OCI-LY1 (cell line): ENCODE results near the gene ENOX2.

Experiments
- H2AFZ ChIP-seq: fragments of 200-600 bp; sonication (generic), shearing (Covaris generic); 2 replicates; pipeline ENCODE4 v1.6.0; 2014; ENCODE audit warnings: antibody characterized with exemption, mild to moderate bottlenecking, low read length
- H3F3A ChIP-seq: fragments of 200-600 bp; sonication (generic), shearing (Covaris generic); 2 replicates; pipeline ENCODE4 v1.6.0; 2014; ENCODE audit warnings: mild to moderate bottlenecking, antibody characterized with exemption, low read length, moderate library complexity; ENCODE audit not compliant: insufficient read depth
- H3K27ac ChIP-seq: fragments of 200-600 bp; sonication (generic); 2 replicates; pipeline ENCODE4 v1.5.1; 2014; ENCODE audit warnings: low read length, mixed run types, mild to moderate bottlenecking, low read depth; ENCODE audit not compliant: poor library complexity, severe bottlenecking
- H3K27me3 ChIP-seq: fragments of 200-600 bp; sonication (generic); 2 replicates; pipeline ENCODE4 v1.6.0; 2014; ENCODE audit warnings: antibody characterized with exemption, mild to moderate bottlenecking, low read length, moderate library complexity; ENCODE audit not compliant: insufficient read depth
- H3K36me3 ChIP-seq: fragments of 200-600 bp; sonication (generic); 2 replicates; pipeline ENCODE4 v1.6.1; 2014; ENCODE audit warnings: mild to moderate bottlenecking, antibody characterized with exemption, low read length, moderate library complexity, mixed read lengths; ENCODE audit not compliant: insufficient read depth
- H3K4me1 ChIP-seq: fragments of 200-600 bp; sonication (generic); 2 replicates; pipeline ENCODE4 v1.5.1; 2014; ENCODE audit warnings: mild to moderate bottlenecking, low read length, moderate library complexity; ENCODE audit not compliant: insufficient read depth, severe bottlenecking
- H3K4me2 ChIP-seq: fragments of 200-600 bp; sonication (generic), shearing (Covaris generic); 2 replicates; pipeline ENCODE4 v1.6.1; 2014; ENCODE audit warnings: low read length
- H3K4me3 ChIP-seq: fragments of 200-600 bp; sonication (generic); 2 replicates; pipeline ENCODE4 v1.5.1; 2014; ENCODE audit warnings: low read length, low read depth, mild to moderate bottlenecking, mixed read lengths; ENCODE audit not compliant: poor library complexity, severe bottlenecking
- H3K79me2 ChIP-seq: fragments of 200-600 bp; shearing (Covaris generic); 2 replicates; pipeline ENCODE4 v1.6.1; 2016; ENCODE audit warnings: mixed run types, low read length, mixed read lengths; ENCODE audit not compliant: insufficient read depth
- H3K9ac ChIP-seq: fragments of 200-600 bp; sonication (generic), shearing (Covaris generic); 2 replicates; pipeline ENCODE4 v1.6.1; 2014; ENCODE audit warnings: mild to moderate bottlenecking, low read length, mixed read lengths
- H3K9me2 ChIP-seq: fragments of 200-600 bp; sonication (generic), shearing (Covaris generic); 2 replicates; pipeline ENCODE4 v1.6.1; 2014; ENCODE audit warnings: low read depth, mild to moderate bottlenecking, low read length, mixed read lengths
- H3K9me3 ChIP-seq: fragments of 200-600 bp; shearing (Covaris generic); 2 replicates; pipeline ENCODE4 v1.6.1; 2014; ENCODE audit warnings: low read length, mixed read lengths
- H4K20me1 ChIP-seq: fragments of 200-600 bp; sonication (generic), shearing (Covaris generic); 2 replicates; pipeline ENCODE4 v1.6.0; 2016; ENCODE audit warnings: mild to moderate bottlenecking, low read length; ENCODE audit not compliant: insufficient read depth
- EZH2 ChIP-seq: fragments of 200-600 bp; sonication (generic), shearing (Covaris generic); IDR thresholded peaks from 2 replicates; pipeline ENCODE4 v1.8.0; 2017; ENCODE audit warnings: borderline replicate concordance, mixed run types, mild to moderate bottlenecking, antibody characterized with exemption, low read length, moderate library complexity, mixed read lengths
- TF ChIP-seq, protein P1 (sequence below): fragments of 200-600 bp; sonication (generic), shearing (Covaris generic); IDR thresholded peaks from 2 replicates; pipeline ENCODE4 v1.5.1; 2017; ENCODE audit warnings: mild to moderate bottlenecking, antibody characterized with exemption, low read length, moderate library complexity, mixed read lengths

The ENOX2 gene

DNA sequence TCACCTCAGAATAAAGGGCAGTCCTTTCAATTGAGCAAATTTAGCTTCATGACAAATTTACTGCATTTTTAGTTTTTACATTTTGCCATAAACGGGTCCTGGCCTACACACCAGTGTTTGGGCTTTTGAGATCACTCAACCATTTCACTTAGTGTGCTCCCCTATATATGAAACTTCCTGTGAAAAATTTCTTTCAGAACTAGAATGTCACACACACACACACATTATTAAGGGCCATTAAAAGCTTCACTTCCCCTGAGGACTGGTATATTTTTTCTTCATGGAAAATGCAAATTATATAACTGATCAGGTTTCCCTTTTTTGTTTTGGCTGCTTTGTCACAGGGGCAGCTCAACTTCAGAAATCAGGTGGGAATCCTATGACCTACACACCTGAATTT, 206.5 kb downstream of the ENOX2 start:
- Histone ChIP-seq H3K27ac (no peak overlapping the region), H3K27me3 (no peaks in the 10 kb centered on the region), H3K9ac (no peak overlapping the region), H3K9me3 (no peaks in the 10 kb centered on the region), H3F3A (no peaks in the 10 kb centered on the region), H4K20me1 (no peaks in the 10 kb centered on the region), H3K9me2 (no peaks in the 10 kb centered on the region), H3K4me2 (no peak overlapping the region), H3K36me3 (no peaks in the 10 kb centered on the region), H3K4me3 (no peak overlapping the region), H3K79me2 (no peaks in the 10 kb centered on the region), H3K4me1 (peaks cover 8% of the 10 kb centered on the region), H2AFZ (no peak overlapping the region)
- TF ChIP-seq, protein P1, sequence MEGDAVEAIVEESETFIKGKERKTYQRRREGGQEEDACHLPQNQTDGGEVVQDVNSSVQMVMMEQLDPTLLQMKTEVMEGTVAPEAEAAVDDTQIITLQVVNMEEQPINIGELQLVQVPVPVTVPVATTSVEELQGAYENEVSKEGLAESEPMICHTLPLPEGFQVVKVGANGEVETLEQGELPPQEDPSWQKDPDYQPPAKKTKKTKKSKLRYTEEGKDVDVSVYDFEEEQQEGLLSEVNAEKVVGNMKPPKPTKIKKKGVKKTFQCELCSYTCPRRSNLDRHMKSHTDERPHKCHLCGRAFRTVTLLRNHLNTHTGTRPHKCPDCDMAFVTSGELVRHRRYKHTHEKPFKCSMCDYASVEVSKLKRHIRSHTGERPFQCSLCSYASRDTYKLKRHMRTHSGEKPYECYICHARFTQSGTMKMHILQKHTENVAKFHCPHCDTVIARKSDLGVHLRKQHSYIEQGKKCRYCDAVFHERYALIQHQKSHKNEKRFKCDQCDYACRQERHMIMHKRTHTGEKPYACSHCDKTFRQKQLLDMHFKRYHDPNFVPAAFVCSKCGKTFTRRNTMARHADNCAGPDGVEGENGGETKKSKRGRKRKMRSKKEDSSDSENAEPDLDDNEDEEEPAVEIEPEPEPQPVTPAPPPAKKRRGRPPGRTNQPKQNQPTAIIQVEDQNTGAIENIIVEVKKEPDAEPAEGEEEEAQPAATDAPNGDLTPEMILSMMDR: no peak
- no peak for TF ChIP-seq EZH2

DNA sequence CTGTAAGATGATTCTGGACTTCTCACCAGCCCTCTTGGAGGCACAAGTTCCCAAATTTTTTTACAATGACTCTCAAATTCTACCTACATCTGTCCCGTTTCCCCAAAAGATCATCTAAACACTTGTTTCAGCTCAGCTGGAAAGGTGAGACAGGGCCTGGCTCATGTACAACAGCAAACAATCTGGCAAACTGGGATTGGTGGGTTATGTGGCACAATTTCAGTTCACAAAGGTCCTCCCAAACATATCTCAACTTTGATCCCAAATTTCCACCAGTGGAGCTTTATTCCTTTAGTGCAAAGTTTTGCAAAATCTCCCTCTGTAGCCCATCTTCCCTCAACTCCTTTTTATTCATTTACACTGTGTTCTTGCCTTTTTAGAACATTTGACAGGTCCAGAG, 207.1 kb downstream of the ENOX2 start:
- Histone ChIP-seq H3F3A (no peaks in the 10 kb centered on the region), H3K27me3 (no peaks in the 10 kb centered on the region), H3K9ac (no peak overlapping the region), H3K4me1 (peaks cover 8% of the 10 kb centered on the region), H3K4me3 (no peak overlapping the region), H3K9me2 (no peaks in the 10 kb centered on the region), H2AFZ (no peak overlapping the region), H3K36me3 (no peaks in the 10 kb centered on the region), H3K9me3 (no peaks in the 10 kb centered on the region), H4K20me1 (no peaks in the 10 kb centered on the region), H3K27ac (no peak overlapping the region), H3K4me2 (no peak overlapping the region), H3K79me2 (no peaks in the 10 kb centered on the region)
- TF ChIP-seq, protein P1: no peak
- TF ChIP-seq EZH2: no peak

DNA sequence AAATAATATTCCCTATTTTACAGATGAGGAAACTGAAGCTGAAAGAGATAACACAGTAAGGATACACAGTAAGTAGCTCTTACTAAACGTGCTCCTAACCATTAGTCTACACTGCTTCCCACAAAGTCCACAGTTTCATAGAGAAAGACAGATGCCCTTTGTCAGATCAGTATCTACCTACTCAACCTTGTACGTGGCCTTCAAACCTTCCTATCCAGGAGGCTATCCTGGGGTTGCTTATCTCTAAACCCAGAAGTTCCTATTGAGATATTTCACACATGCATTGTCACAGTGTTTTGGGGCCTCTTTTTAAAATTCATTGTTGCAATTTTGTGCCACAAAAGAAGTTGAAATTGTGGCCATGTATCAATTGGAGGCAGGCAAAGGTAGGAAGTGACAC, 208.0 kb downstream of the ENOX2 start:
- TF ChIP-seq, protein P1: no peak
- TF ChIP-seq EZH2: no peak

More for the DNA sequence above, 208.0 kb downstream of the ENOX2 start:
- H3F3A ChIP-seq: no peaks in the 10 kb centered on the region
- H3K4me3 ChIP-seq: no peak overlapping the region
- no peaks in the 10 kb centered on the region for H3K79me2 ChIP-seq
- no peak overlapping the region for H3K27ac ChIP-seq
- no peaks in the 10 kb centered on the region for H3K9me2 ChIP-seq
- H2AFZ ChIP-seq: no peak overlapping the region
- no peaks in the 10 kb centered on the region for H3K36me3 ChIP-seq
- no peaks in the 10 kb centered on the region for H3K9me3 ChIP-seq
- H3K4me2 ChIP-seq: no peak overlapping the region
- no peaks in the 10 kb centered on the region for H3K27me3 ChIP-seq
- H3K9ac ChIP-seq: no peak overlapping the region
- no peaks in the 10 kb centered on the region for H4K20me1 ChIP-seq
- peaks cover 8% of the 10 kb centered on the region for H3K4me1 ChIP-seq
